Chondrocyte (in vitro differentiated cells): ENCODE measurements around the gene APRT. TPM values are rescaled to one million over a fixed set of nuclear protein-coding genes. Genes with fewer than 3 reads are reported as not detected.

ENCODE experiments used
- DNase-seq: peaks from one replicate; pipeline ENCODE4 v3.0.0; 2021; ENCODE audit warnings: mixed read lengths, low spot score
- H3K27ac Mint-ChIP-seq: one replicate; pipeline ENCODE4 v1.8.0; 2021; ENCODE audit warnings: mild to moderate bottlenecking, moderate library complexity, mixed read lengths; ENCODE audit not compliant: unreplicated experiment
- H3K27me3 Mint-ChIP-seq: 2 replicates; pipeline ENCODE4 v1.8.0; 2021; ENCODE audit warnings: low read depth, mixed read lengths
- H3K36me3 Mint-ChIP-seq: 2 replicates; pipeline ENCODE4 v1.8.0; 2021; ENCODE audit warnings: low read depth, mixed read lengths
- H3K4me1 Mint-ChIP-seq: 2 replicates; pipeline ENCODE4 v1.8.0; 2021; ENCODE audit warnings: low read depth, mild to moderate bottlenecking, mixed read lengths
- H3K4me3 Mint-ChIP-seq: one replicate; pipeline ENCODE4 v1.8.0; 2021; ENCODE audit warnings: mild to moderate bottlenecking, moderate library complexity, mixed read lengths; ENCODE audit not compliant: unreplicated experiment
- H3K9me3 Mint-ChIP-seq: 2 replicates; pipeline ENCODE4 v1.8.0; 2021; ENCODE audit warnings: low read depth, mixed read lengths
- total RNA-seq: library from RNA; stranded (reverse); gene quantifications from 3 replicates; pipeline ENCODE4 v1.2.1, GENCODE V29; 2021
- TF ChIP-seq, protein P1 (sequence below): fragments of 200-600 bp; sonication (generic); IDR thresholded peaks from 2 replicates; pipeline ENCODE4 v1.5.0; 2021; ENCODE audit warnings: antibody characterized with exemption, mild to moderate bottlenecking, moderate library complexity

Gene APRT
- total RNA-seq, 1 donor from 2014 or later: 68.8 TPM

DNA sequence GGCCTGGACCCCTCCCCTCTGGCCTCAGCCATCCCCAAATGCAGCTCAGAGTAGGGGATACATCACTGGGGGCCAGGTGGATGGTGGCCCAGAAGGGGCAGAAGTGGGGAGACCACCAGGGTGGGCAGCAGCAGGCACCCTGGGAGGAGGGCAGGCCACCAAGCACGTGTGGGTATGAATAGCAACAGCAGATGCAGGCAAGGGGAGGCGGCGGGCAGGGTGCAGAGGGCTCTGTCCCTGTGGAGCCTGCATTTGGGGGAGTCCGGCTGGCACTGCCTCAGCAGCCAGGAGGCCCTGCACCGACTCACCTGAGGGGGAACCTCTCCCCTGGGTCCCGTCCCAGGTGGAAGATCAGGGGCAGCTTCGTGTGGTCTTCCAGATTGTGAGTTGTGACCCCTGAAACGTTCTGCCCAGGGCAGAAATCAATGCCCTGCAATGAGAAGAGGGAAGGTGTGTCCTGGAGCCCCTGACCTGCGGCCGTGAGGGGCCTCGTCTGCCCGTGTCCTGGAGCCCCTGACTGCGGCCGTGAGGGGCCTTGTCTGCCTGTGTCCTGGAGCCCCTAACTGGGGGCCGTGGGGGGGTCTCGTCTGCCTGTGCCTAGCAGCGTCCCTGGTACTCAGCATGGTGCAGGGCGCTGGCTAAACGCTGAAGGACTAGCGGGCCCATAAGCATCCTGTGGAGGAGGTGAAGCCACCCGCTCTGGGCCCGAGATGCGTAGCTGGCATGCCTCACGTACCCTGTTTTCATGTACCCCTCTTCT is 10.7 kb upstream of the APRT start:
- peaks cover 1% of the 10 kb centered on the region for H3K36me3 Mint-ChIP-seq
- no peak overlapping the region for H3K4me3 Mint-ChIP-seq
- H3K27me3 Mint-ChIP-seq: no peaks in the 10 kb centered on the region
- H3K9me3 Mint-ChIP-seq: no peaks in the 10 kb centered on the region
- H3K27ac Mint-ChIP-seq: no peak overlapping the region
- DNase-seq: no peak
- H3K4me1 Mint-ChIP-seq: no peaks in the 10 kb centered on the region
- TF ChIP-seq, protein P1, sequence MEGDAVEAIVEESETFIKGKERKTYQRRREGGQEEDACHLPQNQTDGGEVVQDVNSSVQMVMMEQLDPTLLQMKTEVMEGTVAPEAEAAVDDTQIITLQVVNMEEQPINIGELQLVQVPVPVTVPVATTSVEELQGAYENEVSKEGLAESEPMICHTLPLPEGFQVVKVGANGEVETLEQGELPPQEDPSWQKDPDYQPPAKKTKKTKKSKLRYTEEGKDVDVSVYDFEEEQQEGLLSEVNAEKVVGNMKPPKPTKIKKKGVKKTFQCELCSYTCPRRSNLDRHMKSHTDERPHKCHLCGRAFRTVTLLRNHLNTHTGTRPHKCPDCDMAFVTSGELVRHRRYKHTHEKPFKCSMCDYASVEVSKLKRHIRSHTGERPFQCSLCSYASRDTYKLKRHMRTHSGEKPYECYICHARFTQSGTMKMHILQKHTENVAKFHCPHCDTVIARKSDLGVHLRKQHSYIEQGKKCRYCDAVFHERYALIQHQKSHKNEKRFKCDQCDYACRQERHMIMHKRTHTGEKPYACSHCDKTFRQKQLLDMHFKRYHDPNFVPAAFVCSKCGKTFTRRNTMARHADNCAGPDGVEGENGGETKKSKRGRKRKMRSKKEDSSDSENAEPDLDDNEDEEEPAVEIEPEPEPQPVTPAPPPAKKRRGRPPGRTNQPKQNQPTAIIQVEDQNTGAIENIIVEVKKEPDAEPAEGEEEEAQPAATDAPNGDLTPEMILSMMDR: no peak

DNA sequence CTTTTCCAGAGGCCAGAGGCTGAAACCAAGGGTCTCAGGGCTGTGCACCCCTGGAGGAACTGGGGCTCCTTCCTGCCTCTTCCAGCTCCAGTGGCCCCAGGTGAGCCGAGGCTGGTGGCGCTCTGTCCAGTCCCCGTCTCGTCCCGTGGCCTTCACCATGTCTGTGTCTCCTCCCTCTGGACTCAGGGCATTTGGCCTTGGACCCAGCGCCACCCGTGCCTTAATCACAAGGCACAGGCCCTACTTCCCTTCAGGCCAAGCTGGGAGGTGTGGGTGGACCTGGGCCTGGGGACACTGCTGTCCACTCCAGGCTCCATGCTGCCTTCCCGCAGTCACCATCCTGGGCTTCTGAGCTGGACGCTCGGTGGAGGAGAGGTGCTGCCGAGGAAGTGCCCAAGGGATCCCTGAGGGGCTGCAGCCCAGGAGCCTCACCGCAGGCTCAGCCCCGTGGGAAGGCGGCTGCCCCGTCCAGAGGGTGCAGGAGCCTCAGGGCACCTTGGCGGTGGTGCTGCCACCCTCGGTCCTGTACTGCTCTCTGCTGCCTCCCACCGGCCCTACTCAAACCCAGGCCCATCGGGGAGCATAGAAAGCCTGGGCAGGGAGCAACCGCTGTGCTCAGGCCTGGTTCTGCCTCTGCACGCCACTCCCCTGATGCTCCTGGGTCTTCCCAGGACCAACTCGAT is 9.6 kb upstream of the APRT start:
- Mint-ChIP-seq H3K4me3 (no peak overlapping the region), H3K36me3 (peaks cover 1% of the 10 kb centered on the region), H3K9me3 (no peaks in the 10 kb centered on the region), H3K27me3 (no peaks in the 10 kb centered on the region), H3K4me1 (no peaks in the 10 kb centered on the region), H3K27ac (no peak overlapping the region)
- TF ChIP-seq, protein P1: no peak
- no peak for DNase-seq

DNA sequence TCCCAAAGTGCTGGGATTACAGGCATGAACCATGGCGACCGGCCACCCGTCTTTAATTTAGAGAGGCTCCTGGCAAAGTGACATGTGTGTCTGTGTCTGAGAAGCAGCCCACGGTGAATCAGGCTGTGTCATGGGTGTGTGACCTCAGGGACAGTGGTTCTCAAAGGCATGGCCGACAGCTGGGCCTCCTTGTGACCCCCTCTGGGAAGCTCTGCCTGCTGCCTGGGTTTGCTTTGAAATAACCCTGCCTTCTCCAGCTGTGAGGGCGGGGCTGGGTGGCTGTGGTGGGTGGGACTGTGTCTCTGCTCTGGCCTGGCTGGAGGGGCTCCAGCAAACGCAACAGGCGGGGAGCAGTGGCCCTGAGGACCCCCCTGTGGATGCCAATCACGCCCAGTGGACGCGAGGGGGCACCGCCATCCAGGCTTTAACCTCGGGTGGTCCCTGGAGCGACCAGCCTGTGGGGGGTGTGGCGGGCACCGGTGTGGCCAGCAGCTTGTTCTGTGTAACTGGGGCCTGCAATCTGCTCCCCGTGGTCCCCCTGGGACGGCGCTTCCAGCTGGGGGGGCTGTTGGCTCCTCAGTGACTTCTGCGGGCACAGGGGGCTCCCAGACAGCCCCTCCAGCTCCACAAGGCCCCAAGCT is 8.8 kb upstream of the APRT start:
- TF ChIP-seq, protein P1: no peak

DNA sequence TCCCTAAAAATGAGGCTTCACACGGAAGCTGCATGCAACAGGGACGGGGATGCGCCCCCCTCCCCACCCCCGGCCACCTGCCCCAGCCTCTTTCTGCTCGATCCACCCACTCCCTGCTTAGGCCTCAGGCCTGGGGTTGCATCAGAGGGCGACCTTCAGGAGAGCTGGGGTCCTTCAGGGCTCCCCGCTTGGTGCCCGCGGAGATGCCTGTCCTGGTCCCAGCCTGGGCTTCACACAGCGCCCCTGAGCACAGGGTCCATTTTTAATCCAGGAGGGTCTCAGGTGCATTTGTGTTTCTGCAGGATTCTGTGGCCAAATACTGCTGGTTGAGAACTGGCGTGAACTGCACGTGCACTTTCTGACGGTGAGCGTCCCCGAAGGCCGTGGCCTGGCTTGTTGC is 7.4 kb upstream of the APRT start:
- Mint-ChIP-seq H3K36me3 (peaks cover 1% of the 10 kb centered on the region), H3K4me1 (no peaks in the 10 kb centered on the region), H3K4me3 (no peak overlapping the region), H3K27ac (no peak overlapping the region), H3K9me3 (no peaks in the 10 kb centered on the region), H3K27me3 (no peaks in the 10 kb centered on the region)
- DNase-seq: no peak
- TF ChIP-seq, protein P1: no peak

More for the DNA sequence above, 8.8 kb upstream of the APRT start:
- H3K4me1 Mint-ChIP-seq: no peaks in the 10 kb centered on the region
- H3K27me3 Mint-ChIP-seq: no peaks in the 10 kb centered on the region
- H3K27ac Mint-ChIP-seq: no peak overlapping the region
- no peak overlapping the region for H3K4me3 Mint-ChIP-seq
- peaks cover 1% of the 10 kb centered on the region for H3K36me3 Mint-ChIP-seq
- no peak for DNase-seq
- no peaks in the 10 kb centered on the region for H3K9me3 Mint-ChIP-seq

DNA sequence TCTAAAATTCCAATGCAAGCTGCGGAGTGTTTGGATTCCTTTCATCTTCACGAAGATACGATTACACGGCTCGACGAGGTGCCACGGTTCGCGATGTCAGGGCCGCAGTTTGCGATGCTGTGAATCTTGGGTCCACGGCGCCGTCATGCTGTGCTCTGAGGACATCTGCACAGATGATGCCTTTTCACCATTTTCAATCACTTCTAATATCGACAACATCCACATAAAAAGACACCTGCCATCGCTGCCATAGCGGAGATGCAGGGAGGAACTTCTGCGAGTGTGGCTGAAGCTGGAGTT is 6.8 kb upstream of the APRT start:
- H3K36me3 Mint-ChIP-seq: peaks cover 1% of the 10 kb centered on the region
- H3K27me3 Mint-ChIP-seq: no peaks in the 10 kb centered on the region
- no peak overlapping the region for H3K4me3 Mint-ChIP-seq
- DNase-seq: no peak
- H3K4me1 Mint-ChIP-seq: no peaks in the 10 kb centered on the region
- TF ChIP-seq, protein P1: no peak
- H3K27ac Mint-ChIP-seq: no peak overlapping the region
- H3K9me3 Mint-ChIP-seq: no peaks in the 10 kb centered on the region
